Psoas muscle (tissue), 8 donors: ENCODE data around the gene MTUS2. TPM values are rescaled to one million over a fixed set of nuclear protein-coding genes. Genes with fewer than 3 reads are reported as not detected.
A peak's percentile ranks its signal among the peaks of the same experiment; 100 is the strongest.

Source experiments
- ATAC-seq, 4 donors: fragments of 200-7000 bp; cut with Tn5 transposase; one replicate each; pipeline ENCODE4 v1.9.1; 2020; ENCODE audit warnings: moderate library complexity in 3 of 4, mild to moderate bottlenecking in 2 of 4
- DNase-seq, 2 donors: peaks; one replicate each; pipeline ENCODE4 v3.0.0-alpha.2; 2020
- H3K27ac ChIP-seq: fragments of 200-600 bp; one replicate; pipeline ENCODE4 v1.8.0; 2022
- H3K27me3 ChIP-seq, 3 donors: fragments of 200-600 bp in 1 of 3; one replicate each; pipeline versions ENCODE4 v1.6.1 to v1.8.0; 2013 to 2022; ENCODE audit warnings: low read length in 2 of 3, mild to moderate bottlenecking in 2 of 3, moderate library complexity in 1 of 3; ENCODE audit not compliant: insufficient read depth in 3 of 3
- H3K36me3 ChIP-seq, 2 donors: fragments of 200-600 bp in 1 of 2; one replicate each; pipeline versions ENCODE4 v1.6.1 to v1.8.0; 2013 to 2022; ENCODE audit warnings: low read depth in 1 of 2, mild to moderate bottlenecking in 1 of 2, moderate library complexity in 1 of 2; ENCODE audit not compliant: insufficient read depth in 1 of 2
- H3K4me1 ChIP-seq: fragments of 200-600 bp; one replicate; pipeline ENCODE4 v1.8.0; 2022
- H3K4me3 ChIP-seq: fragments of 200-600 bp; one replicate; pipeline ENCODE4 v1.8.0; 2022; ENCODE audit warnings: mild to moderate bottlenecking
- H3K9me3 ChIP-seq: fragments of 200-600 bp; one replicate; pipeline ENCODE4 v1.8.0; 2022
- WGBS, 3 donors: extraction: QIAGEN DNeasy Blood & Tissue Kit; methylation state at CpG; one replicate each; pipeline versions ENCODE4 v1.1.6 to v1.1.7; 2013; 5-methylcytosine and 5-hydroxymethylcytosine counted together
- intact Hi-C, 2 donors: fragments of 100-400 bp; cut with DNase I; formaldehyde crosslinking; loops; one replicate each; pipeline versions ENCODE4 v1.11.0 to v1.14.2; 2022
- polyA plus RNA-seq, 3 donors: library from polyadenylated mRNA; stranded (reverse); fragments of 200-250 nt; gene quantifications; one replicate each; pipeline ENCODE4 v1.2.3, GENCODE V29; 2013
- total RNA-seq, 4 donors: library from RNA; stranded (reverse); fragmentation: NEBNext Ultra II Directional in 2 of 4; extraction: Animal tissue kit (Norgen Biotek cat#: 25700) in 2 of 4; gene quantifications; one replicate each; pipeline versions ENCODE4 v1.2.1 to v1.2.4, GENCODE V29; 2021 to 2023
- TF ChIP-seq, protein P1 (sequence below): fragments of 200-600 bp; IDR thresholded peaks from one replicate; pipeline ENCODE4 v1.8.0; 2022; ENCODE audit warnings: antibody characterized with exemption
- donor health status: healthy with polysubstance abuse.
- donor health status: DM: no; HTN: no; CAD: no; lungs with moderate emphysema.
- donor health status: Bipolar disorder and iron deficiency.
- donor health status: healthy.
- donor health status: DM: yes; HTN: yes; CAD: no.
- donor health status: DM: no; HTN: no; CAD: no.
- donor health status: DM: no; HTN: no; CAD: no.
- donor health status: DM: yes; HTN: yes; CAD: no.

The MTUS2 gene
- total and polyA plus RNA-seq, 7 donors = 0.03 to 0.79 (median 0.14) TPM; not detected in 2

DNA sequence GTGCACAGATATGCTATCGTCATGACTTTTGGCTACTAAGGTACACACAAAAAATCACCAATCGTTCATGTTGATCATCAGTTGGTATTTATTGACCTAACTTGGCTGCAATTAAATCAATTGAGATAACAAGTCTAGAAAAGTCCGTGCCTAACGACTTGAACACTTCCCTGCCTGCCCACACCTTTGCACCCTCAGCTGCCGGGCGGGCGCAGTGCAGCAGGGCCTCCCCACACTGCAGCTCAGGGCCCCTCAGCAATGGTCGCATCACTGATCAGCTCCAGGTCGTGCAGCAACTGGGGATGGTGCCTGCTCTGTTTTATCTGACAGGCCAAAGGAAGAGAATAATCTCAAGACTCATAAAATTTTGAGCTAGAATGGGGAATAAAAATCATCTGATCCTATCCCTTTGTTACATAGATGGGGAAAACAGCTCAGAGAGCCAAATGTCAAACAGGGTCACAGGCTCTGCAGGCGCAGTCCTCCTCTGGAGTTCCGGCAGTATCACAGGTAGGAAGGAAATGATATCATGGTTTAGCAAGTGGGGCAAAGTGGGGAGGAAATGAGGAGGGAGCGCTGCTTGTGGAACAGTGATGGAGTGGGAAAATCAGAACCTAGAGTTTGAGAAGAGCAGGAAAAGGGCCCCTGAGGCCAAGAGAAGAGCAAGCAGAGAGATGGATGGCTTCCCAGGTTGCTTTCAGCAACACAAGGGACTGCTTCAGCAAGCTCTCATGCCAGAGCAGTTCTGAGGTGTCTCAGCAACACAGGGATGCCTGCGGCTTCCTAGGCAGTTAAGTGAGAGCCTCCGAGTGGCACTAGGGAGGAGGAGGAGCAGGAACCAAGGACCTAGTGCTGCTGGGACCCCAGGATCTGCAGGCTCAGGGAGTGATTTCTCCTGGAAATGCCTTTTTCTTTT, 717.9 kb downstream of the MTUS2 start:
- intact Hi-C loops = no loop called here

DNA sequence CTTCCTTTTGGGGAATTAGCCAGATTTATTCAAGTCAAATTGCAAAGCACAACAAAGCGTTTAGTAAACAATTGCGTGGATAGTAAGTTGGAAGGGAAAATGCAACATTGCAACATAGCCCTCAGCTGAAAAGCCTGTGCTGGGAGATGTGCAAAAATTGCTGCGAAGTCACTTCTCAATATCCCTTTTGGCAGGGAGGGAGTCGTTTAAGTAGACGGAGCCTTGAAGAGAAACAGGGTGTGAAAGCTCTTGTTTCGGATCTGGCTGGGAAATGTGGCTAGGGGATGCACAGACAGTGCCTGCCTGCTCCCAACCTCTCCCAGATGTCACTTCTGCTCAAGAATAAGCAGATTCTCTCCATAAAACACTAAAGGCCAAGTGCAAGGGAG, 718.5 kb downstream of the MTUS2 start:
- Histone ChIP-seq H3K27ac (no peak overlapping the region), H3K9me3 (no peaks in the 10 kb centered on the region), H3K27me3 (no peaks in the 10 kb centered on the region), H3K4me3 (no peak overlapping the region), H3K36me3 (no peaks in the 10 kb centered on the region), H3K4me1 (no peaks in the 10 kb centered on the region)
- intact Hi-C loops = no loop called here
- ATAC-seq (peak in 1 of 4 donors; percentile 27), DNase-seq (no peak)
- WGBS, 3 donors = 36 to 51% (median 37%) methylated on average over 6 of the region's 6 CpGs
- TF ChIP-seq, protein P1, sequence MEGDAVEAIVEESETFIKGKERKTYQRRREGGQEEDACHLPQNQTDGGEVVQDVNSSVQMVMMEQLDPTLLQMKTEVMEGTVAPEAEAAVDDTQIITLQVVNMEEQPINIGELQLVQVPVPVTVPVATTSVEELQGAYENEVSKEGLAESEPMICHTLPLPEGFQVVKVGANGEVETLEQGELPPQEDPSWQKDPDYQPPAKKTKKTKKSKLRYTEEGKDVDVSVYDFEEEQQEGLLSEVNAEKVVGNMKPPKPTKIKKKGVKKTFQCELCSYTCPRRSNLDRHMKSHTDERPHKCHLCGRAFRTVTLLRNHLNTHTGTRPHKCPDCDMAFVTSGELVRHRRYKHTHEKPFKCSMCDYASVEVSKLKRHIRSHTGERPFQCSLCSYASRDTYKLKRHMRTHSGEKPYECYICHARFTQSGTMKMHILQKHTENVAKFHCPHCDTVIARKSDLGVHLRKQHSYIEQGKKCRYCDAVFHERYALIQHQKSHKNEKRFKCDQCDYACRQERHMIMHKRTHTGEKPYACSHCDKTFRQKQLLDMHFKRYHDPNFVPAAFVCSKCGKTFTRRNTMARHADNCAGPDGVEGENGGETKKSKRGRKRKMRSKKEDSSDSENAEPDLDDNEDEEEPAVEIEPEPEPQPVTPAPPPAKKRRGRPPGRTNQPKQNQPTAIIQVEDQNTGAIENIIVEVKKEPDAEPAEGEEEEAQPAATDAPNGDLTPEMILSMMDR = no peak

More for the DNA sequence above, 717.9 kb downstream of the MTUS2 start:
- WGBS, 3 donors = 78 to 80% (median 79%) methylated on average over 14 of the region's 14 CpGs
- Histone ChIP-seq H3K36me3 (no peaks in the 10 kb centered on the region), H3K9me3 (no peaks in the 10 kb centered on the region), H3K27ac (no peak overlapping the region), H3K27me3 (no peaks in the 10 kb centered on the region), H3K4me1 (no peaks in the 10 kb centered on the region), H3K4me3 (no peak overlapping the region)
- ATAC-seq = no peak
- TF ChIP-seq, protein P1 = no peak
- DNase-seq = no peak

DNA sequence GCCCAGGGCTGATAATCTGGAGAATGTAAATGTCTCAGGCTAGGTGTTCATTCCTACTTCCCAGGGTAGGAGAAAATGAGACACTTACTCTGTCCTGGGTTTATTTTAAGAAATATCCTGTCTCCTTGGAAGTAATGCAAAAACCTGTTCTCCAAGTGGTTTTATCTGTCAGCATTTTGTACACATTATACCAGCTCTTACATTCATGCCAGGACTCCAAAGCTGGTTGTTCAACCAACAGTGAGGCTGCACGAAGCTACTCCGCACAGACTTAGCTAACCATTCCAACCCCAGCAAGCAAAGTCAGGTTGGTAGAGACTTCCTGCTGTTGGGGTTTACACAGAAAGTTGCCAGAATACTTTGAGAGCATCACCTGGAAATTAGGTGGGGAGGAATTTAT, 719.7 kb downstream of the MTUS2 start:
- ATAC-seq = no peak
- no peaks in the 10 kb centered on the region for H3K4me1 ChIP-seq
- H3K9me3 ChIP-seq = no peaks in the 10 kb centered on the region
- no peak overlapping the region for H3K4me3 ChIP-seq
- no peak overlapping the region for H3K27ac ChIP-seq
- DNase-seq = no peak
- WGBS, 3 donors = 92 to 94% (median 93%) methylated on average over 2 of the region's 2 CpGs
- H3K27me3 ChIP-seq = no peaks in the 10 kb centered on the region
- intact Hi-C loops = no loop called here
- TF ChIP-seq, protein P1 = no peak
- no peaks in the 10 kb centered on the region for H3K36me3 ChIP-seq

DNA sequence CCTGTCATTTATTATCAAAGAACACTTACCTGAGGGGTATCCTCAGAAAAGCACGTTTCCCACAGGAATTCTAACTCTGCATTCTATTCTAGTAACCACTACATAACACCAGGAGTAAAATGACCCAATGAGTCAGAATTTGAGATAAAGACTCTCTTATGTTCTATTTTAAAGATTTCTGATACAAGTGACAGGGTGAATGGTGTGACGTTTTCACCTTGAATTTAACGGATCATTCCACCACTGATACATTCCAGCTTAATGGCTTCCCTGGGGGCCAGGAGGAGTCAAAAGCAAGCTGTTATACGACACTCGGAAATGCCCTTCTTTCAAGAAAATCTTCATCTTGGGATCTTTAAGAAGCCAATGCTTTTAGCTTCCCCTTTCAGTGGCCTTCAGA, 720.2 kb downstream of the MTUS2 start:
- intact Hi-C loops = no loop called here
- 95 to 99% (median 96%) methylated on average over 5 of the region's 5 CpGs for WGBS, 3 donors
- no peak overlapping the region for H3K4me3 ChIP-seq
- H3K4me1 ChIP-seq = no peaks in the 10 kb centered on the region
- no peaks in the 10 kb centered on the region for H3K36me3 ChIP-seq
- ATAC-seq = no peak
- H3K27me3 ChIP-seq = no peaks in the 10 kb centered on the region
- TF ChIP-seq, protein P1 = no peak
- DNase-seq = no peak
- no peaks in the 10 kb centered on the region for H3K9me3 ChIP-seq
- H3K27ac ChIP-seq = no peak overlapping the region
